Loucy (cell line): ENCODE data around the gene FXR2.
A peak's percentile ranks its signal among the peaks of the same experiment; 100 is the strongest.

Experiments used
- H2AFZ ChIP-seq: fragments of 200-600 bp; sonication (generic); 2 replicates; pipeline ENCODE4 v1.6.0; 2016; ENCODE audit warnings: antibody characterized with exemption, mild to moderate bottlenecking, low read length, moderate library complexity
- H3F3A ChIP-seq: fragments of 200-600 bp; 2 replicates; pipeline ENCODE4 v1.6.0; 2016; ENCODE audit warnings: antibody characterized with exemption, low read depth, mild to moderate bottlenecking
- H3K27me3 ChIP-seq: fragments of 200-600 bp; sonication (generic); 2 replicates; pipeline ENCODE4 v1.6.1; 2014; ENCODE audit warnings: low read length, mild to moderate bottlenecking; ENCODE audit not compliant: insufficient read depth, poor library complexity, severe bottlenecking
- H3K36me3 ChIP-seq: fragments of 200-600 bp; sonication (generic); 2 replicates; pipeline ENCODE4 v1.6.1; 2016; ENCODE audit warnings: low read length; ENCODE audit not compliant: insufficient read depth
- H3K4me1 ChIP-seq: fragments of 200-600 bp; sonication (generic); 2 replicates; pipeline ENCODE4 v1.5.1; 2014; ENCODE audit warnings: low read length, mild to moderate bottlenecking; ENCODE audit not compliant: insufficient read depth, poor library complexity, severe bottlenecking
- H3K4me2 ChIP-seq: fragments of 200-600 bp; sonication (generic); 2 replicates; pipeline ENCODE4 v1.6.0; 2014; ENCODE audit warnings: antibody characterized with exemption, low read length, low read depth, mild to moderate bottlenecking; ENCODE audit not compliant: poor library complexity, severe bottlenecking
- H3K4me3 ChIP-seq: fragments of 200-600 bp; sonication (generic); 2 replicates; pipeline ENCODE4 v1.5.1; 2014; ENCODE audit warnings: low read length, mild to moderate bottlenecking, mixed read lengths; ENCODE audit not compliant: poor library complexity, severe bottlenecking
- H3K79me2 ChIP-seq: fragments of 200-600 bp; sonication (generic); 2 replicates; pipeline ENCODE4 v1.6.1; 2014; ENCODE audit warnings: low read length; ENCODE audit not compliant: insufficient read depth
- H3K9ac ChIP-seq: fragments of 200-600 bp; sonication (generic); 2 replicates; pipeline ENCODE4 v1.6.0; 2014; ENCODE audit warnings: mild to moderate bottlenecking, low read depth, low read length, moderate library complexity; ENCODE audit not compliant: poor library complexity, severe bottlenecking
- H3K9me2 ChIP-seq: fragments of 200-600 bp; sonication (generic); replicated peaks from 2 replicates; pipeline ENCODE4 v1.6.1; 2016; ENCODE audit warnings: low read depth, low read length, mixed read lengths
- H3K9me3 ChIP-seq: fragments of 200-600 bp; sonication (generic); 2 replicates; pipeline ENCODE4 v1.6.1; 2014; ENCODE audit warnings: mild to moderate bottlenecking, antibody characterized with exemption, low read length, low read depth; ENCODE audit not compliant: insufficient read depth
- H4K20me1 ChIP-seq: fragments of 200-600 bp; sonication (generic); 2 replicates; pipeline ENCODE4 v1.6.0; 2014; ENCODE audit warnings: antibody characterized with exemption, low read length, mild to moderate bottlenecking; ENCODE audit not compliant: insufficient read depth, poor library complexity, severe bottlenecking
- CTCF ChIP-seq: fragments of 200-600 bp; sonication (generic); conservative IDR thresholded peaks from 2 replicates; pipeline ENCODE4 v1.5.1; 2014; ENCODE audit warnings: mild to moderate bottlenecking, antibody characterized with exemption, low read length
- EZH2phosphoT487 ChIP-seq: fragments of 200-600 bp; IDR thresholded peaks from 2 replicates; pipeline ENCODE4 v1.6.1; 2018; ENCODE audit warnings: antibody characterized with exemption, mild to moderate bottlenecking, moderate library complexity, borderline replicate concordance

Gene FXR2

DNA sequence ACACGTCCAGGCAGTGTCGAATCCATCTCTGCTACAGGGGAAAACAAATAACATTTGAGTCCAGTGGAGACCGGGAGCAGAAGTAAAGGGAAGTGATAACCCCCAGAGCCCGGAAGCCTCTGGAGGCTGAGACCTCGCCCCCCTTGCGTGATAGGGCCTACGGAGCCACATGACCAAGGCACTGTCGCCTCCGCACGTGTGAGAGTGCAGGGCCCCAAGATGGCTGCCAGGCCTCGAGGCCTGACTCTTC is 42.4 kb downstream of the FXR2 start:
- Histone ChIP-seq H3K9me3 (no peaks in the 10 kb centered on the region), H3K4me1 (peaks cover 24% of the 10 kb centered on the region), H2AFZ (no peak overlapping the region), H3K27me3 (peaks cover 7% of the 10 kb centered on the region), H3K79me2 (peaks cover 70% of the 10 kb centered on the region), H3K36me3 (peaks cover 54% of the 10 kb centered on the region), H4K20me1 (peaks cover 44% of the 10 kb centered on the region), H3K4me2 (peak overlapping the region; percentile 81), H3K9ac (peak overlapping the region; percentile 81), H3F3A (peaks cover 8% of the 10 kb centered on the region; the same call in 1 of the 2 replicates), H3K4me3 (peak overlapping the region; percentile 79), H3K9me2 (no peaks in the 10 kb centered on the region)
- TF ChIP-seq EZH2phosphoT487, result no peak

- H3F3A ChIP-seq, result no peaks in the 10 kb centered on the region
- H2AFZ ChIP-seq, result no peak overlapping the region
- H3K4me3 ChIP-seq, result no peak overlapping the region
- peaks cover 63% of the 10 kb centered on the region for H3K79me2 ChIP-seq
- H3K4me1 ChIP-seq, result peaks cover 19% of the 10 kb centered on the region
- H4K20me1 ChIP-seq, result peaks cover 25% of the 10 kb centered on the region
- H3K27me3 ChIP-seq, result peaks cover 7% of the 10 kb centered on the region
- no peak overlapping the region for H3K4me2 ChIP-seq
- no peaks in the 10 kb centered on the region for H3K9me2 ChIP-seq
- no peak for TF ChIP-seq EZH2phosphoT487
- no peak for TF ChIP-seq CTCF
- H3K36me3 ChIP-seq, result peaks cover 38% of the 10 kb centered on the region
- no peak overlapping the region for H3K9ac ChIP-seq
- no peaks in the 10 kb centered on the region for H3K9me3 ChIP-seq
These were observed 44.3 kb downstream of the FXR2 start for GRCh38 chr17:7570351-7570750.

DNA sequence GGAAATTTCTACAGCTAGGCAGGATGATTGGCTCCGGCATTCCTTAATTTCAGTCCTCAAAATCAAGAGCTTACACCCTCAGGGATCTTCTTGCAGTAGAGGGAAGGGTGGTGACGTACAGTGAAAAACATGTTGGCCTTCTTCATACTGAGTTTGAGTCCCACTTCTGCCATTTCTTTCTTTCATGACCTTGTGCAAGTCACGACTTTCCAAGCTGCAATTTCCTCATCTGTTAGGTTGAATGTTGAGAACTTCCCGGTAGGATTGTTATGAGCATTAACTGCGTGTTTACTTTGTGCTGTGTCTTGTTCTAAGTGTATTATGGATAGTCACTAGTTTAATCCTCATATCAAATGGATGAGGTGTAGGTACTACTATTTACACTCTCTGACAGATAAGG is 45.1 kb downstream of the FXR2 start:
- Histone ChIP-seq H3F3A (no peaks in the 10 kb centered on the region), H3K4me2 (no peak overlapping the region), H2AFZ (no peak overlapping the region), H4K20me1 (peaks cover 19% of the 10 kb centered on the region), H3K27me3 (peaks cover 7% of the 10 kb centered on the region), H3K79me2 (peaks cover 63% of the 10 kb centered on the region), H3K4me1 (peaks cover 11% of the 10 kb centered on the region), H3K4me3 (no peak overlapping the region), H3K9me3 (no peaks in the 10 kb centered on the region), H3K9ac (no peak overlapping the region), H3K36me3 (peaks cover 38% of the 10 kb centered on the region), H3K9me2 (no peaks in the 10 kb centered on the region)
- TF ChIP-seq EZH2phosphoT487 (no peak), CTCF (no peak)

- Histone ChIP-seq H3K9me3 (no peaks in the 10 kb centered on the region), H3K9me2 (no peaks in the 10 kb centered on the region), H3K9ac (peak overlapping the region; percentile 89), H2AFZ (no peak overlapping the region), H3K27me3 (no peaks in the 10 kb centered on the region), H3K36me3 (peaks cover 14% of the 10 kb centered on the region; the same call in 1 of the 2 replicates), H4K20me1 (peaks cover 12% of the 10 kb centered on the region), H3K79me2 (peaks cover 51% of the 10 kb centered on the region), H3K4me3 (peak overlapping the region; percentile 82), H3F3A (0 out of 2 replicates have a peak, but pooled peaks cover 4% of the 10 kb centered on the region), H3K4me2 (peak overlapping the region; percentile 97), H3K4me1 (peaks cover 12% of the 10 kb centered on the region)
- TF ChIP-seq EZH2phosphoT487 (no peak), CTCF (no peak)
These were observed 51.4 kb downstream of the FXR2 start for GRCh38 chr17:7563115-7563869.
